Stimulated activated CD4-positive, alpha-beta T cell treated with anti-CD3 and anti-CD28 coated beads, Interleukin-4, amount 100 ng/mL, for 48 hours (primary cell): ENCODE data around the gene FANCG.

Source experiments
- DNase-seq, 2 donors: peaks; one replicate each; pipeline ENCODE4 v3.0.0-alpha.2; 2020; ENCODE audit warnings: low read depth in 2 of 2

The FANCG gene

GRCh38 chr9:35060548-35061207, 19.1 kb downstream of the FANCG start:
- no peak for DNase-seq

- no peak for DNase-seq
These were observed 20.3 kb downstream of the FANCG start for GRCh38 chr9:35059438-35059837.

GRCh38 chr9:35057271-35057620, 22.5 kb downstream of the FANCG start:
- no peak for DNase-seq

GRCh38 chr9:35056571-35057270, 23.0 kb downstream of the FANCG start:
- DNase-seq = no peak

- DNase-seq = no peak
These were observed 24.7 kb downstream of the FANCG start for GRCh38 chr9:35054871-35055644.

GRCh38 chr9:35054185-35054835, 25.4 kb downstream of the FANCG start:
- DNase-seq = no peak

- DNase-seq = peak; percentile 37 to 54
These were observed 28.4 kb downstream of the FANCG start for GRCh38 chr9:35051069-35051967.

GRCh38 chr9:35048511-35048910, 31.2 kb downstream of the FANCG start:
- DNase-seq = no peak

- DNase-seq = no peak
These were observed 35.7 kb downstream of the FANCG start for GRCh38 chr9:35044071-35044470.

GRCh38 chr9:35042891-35043545, 36.7 kb downstream of the FANCG start:
- DNase-seq = no peak

- DNase-seq = no peak
These were observed 37.6 kb downstream of the FANCG start for GRCh38 chr9:35042081-35042604.

GRCh38 chr9:35035851-35036701, 43.7 kb downstream of the FANCG start:
- DNase-seq = peak; percentile 33 to 44

GRCh38 chr9:35033101-35033500, 46.6 kb downstream of the FANCG start:
- DNase-seq = no peak

- DNase-seq = no peak
These were observed 49.9 kb downstream of the FANCG start for GRCh38 chr9:35029852-35030251.

- DNase-seq = no peak
These were observed 50.5 kb downstream of the FANCG start for GRCh38 chr9:35029241-35029640.

GRCh38 chr9:35028341-35028740, 51.4 kb downstream of the FANCG start:
- DNase-seq = no peak

GRCh38 chr9:35027860-35028259, 51.9 kb downstream of the FANCG start:
- DNase-seq = no peak

- no peak for DNase-seq
These were observed 52.4 kb downstream of the FANCG start for GRCh38 chr9:35027374-35027773.

GRCh38 chr9:35026671-35027070, 53.1 kb downstream of the FANCG start:
- no peak for DNase-seq
